ENCODE results near the gene TIMM50.

The TIMM50 gene

GRCh38 chr19:39502640-39503417 lies 22.2 kb downstream of the TIMM50 start:
- no peak for FAIRE-seq

GRCh38 chr19:39506598-39506943 lies 25.9 kb downstream of the TIMM50 start:
- FAIRE-seq: no peak

- FAIRE-seq: no peak
Observed at GRCh38 chr19:39506944-39507714, 26.5 kb downstream of the TIMM50 start.

- FAIRE-seq: no peak
Observed at GRCh38 chr19:39507715-39508364, 27.2 kb downstream of the TIMM50 start.

GRCh38 chr19:39508629-39509028 lies 28.0 kb downstream of the TIMM50 start:
- no peak for FAIRE-seq

GRCh38 chr19:39509233-39509632 lies 28.6 kb downstream of the TIMM50 start:
- FAIRE-seq: no peak

GRCh38 chr19:39512988-39513387 lies 32.4 kb downstream of the TIMM50 start:
- FAIRE-seq: no peak

- FAIRE-seq: no peak
Observed at GRCh38 chr19:39514840-39515550, 34.4 kb downstream of the TIMM50 start, which contains the start of gene SELENOV. SELENOV (plus strand) TSS chr19:39515139; CDS start chr19:39515213, 74 bp downstream.

- no peak for FAIRE-seq
Observed at GRCh38 chr19:39515551-39516191, 35.0 kb downstream of the TIMM50 start.

- no peak for FAIRE-seq
Observed at GRCh38 chr19:39516270-39516669, 35.6 kb downstream of the TIMM50 start.

- FAIRE-seq: no peak
Observed at GRCh38 chr19:39517432-39517831, 36.8 kb downstream of the TIMM50 start.

GRCh38 chr19:39518458-39518857 lies 37.8 kb downstream of the TIMM50 start:
- no peak for FAIRE-seq

GRCh38 chr19:39518975-39519374 lies 38.3 kb downstream of the TIMM50 start:
- no peak for FAIRE-seq

- no peak for FAIRE-seq
Observed at GRCh38 chr19:39520541-39521484, 40.2 kb downstream of the TIMM50 start.

- no peak for FAIRE-seq
Observed at GRCh38 chr19:39524495-39524894, 43.9 kb downstream of the TIMM50 start.

GRCh38 chr19:39525205-39525604 lies 44.6 kb downstream of the TIMM50 start:
- FAIRE-seq: no peak

- no peak for FAIRE-seq
Observed at GRCh38 chr19:39531834-39532232, 51.2 kb downstream of the TIMM50 start.

GRCh38 chr19:39532233-39533002 lies 51.8 kb downstream of the TIMM50 start, which contains the start of gene EID2B:
EID2B (minus strand) TSS chr19:39532852; CDS start chr19:39532802, 50 bp downstream.
- no peak for FAIRE-seq

GRCh38 chr19:39533003-39533512 lies 52.4 kb downstream of the TIMM50 start:
- no peak for FAIRE-seq

- FAIRE-seq: no peak
Observed at GRCh38 chr19:39533791-39534190, 53.2 kb downstream of the TIMM50 start.
